Tracheal epithelial cell (primary cell): ENCODE results near the gene SPATA2L. TPM values are rescaled to one million over a fixed set of nuclear protein-coding genes. Genes with fewer than 3 reads are reported as not detected.

Source experiments
- total RNA-seq: library from RNA; depleted of rRNA; stranded (reverse); fragments of >200 nt; gene quantifications from 2 replicates; pipeline ENCODE4 v1.2.1, GENCODE V29; 2014

The SPATA2L gene
- total RNA-seq, result 9.4 and 22.4 TPM in 2 replicates

GRCh38 chr16:89701425-89702406 lies at the start of gene SPATA2L:
TSS of gene SPATA2L (minus strand) at chr16:89701705. CDS start at chr16:89701232, 473 bp downstream.

GRCh38 chr16:89720813-89721545 lies 19.5 kb upstream of the SPATA2L start, which contains the start of the genes VPS9D1 and ZNF276:
TSS of gene VPS9D1 (minus strand) at chr16:89720898. CDS start at chr16:89720861, 37 bp downstream.
TSS of gene ZNF276 (plus strand) at chr16:89721537. CDS start at chr16:89721641, 104 bp downstream.

GRCh38 chr16:89686520-89687091 lies 14.9 kb downstream of the SPATA2L start, which contains the start of gene CDK10:
TSS of gene CDK10 (plus strand) at chr16:89686689. CDS start at chr16:89686711, 22 bp downstream.

DNA sequence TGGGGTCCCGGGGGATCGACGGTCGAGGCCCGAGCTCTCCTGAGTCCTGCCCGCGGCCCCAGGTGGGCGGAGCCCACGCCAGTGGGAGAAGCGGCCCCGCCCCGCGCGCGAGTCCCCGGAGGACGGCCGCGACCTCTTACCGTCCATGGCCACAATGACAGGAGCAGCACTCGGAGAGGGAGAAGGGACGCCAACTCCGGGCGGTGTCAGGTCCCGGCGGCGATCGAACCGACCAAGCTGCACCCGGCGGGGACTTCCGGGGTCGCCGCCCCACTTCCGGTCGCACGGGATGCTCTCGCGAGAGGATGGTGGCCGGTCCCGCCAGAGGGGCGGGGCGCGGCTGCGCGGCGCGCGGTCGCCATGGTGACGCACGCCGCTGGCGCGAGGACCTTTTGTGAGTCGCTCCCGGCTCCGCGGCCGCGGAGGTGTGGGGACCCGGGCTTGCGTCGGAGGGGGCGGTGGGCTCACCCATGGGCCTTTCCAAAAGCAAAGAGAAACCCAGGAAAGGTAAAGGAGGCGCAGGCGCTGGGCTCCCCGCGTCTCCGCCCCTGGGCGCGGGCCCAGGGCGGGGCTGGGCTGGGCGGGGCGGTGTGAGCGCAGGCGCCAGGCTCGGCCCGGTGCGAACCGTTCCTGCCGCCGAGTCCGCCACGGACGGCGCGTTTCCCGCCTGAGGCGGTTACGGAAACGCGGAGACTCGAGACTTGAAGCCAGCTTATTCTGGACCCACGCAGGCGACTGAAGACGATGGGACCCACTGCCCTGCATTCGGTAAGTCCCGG lies 43.9 kb downstream of the SPATA2L start, which contains the start of the genes CHMP1A and SPATA33:
CHMP1A (minus strand) TSS at position 267 of the 779 bp plus-strand sequence; CDS start at position 147, 120 bp downstream.
SPATA33 (plus strand) TSS at position 395 of the 779 bp plus-strand sequence; CDS start at position 471, 76 bp downstream.

Other genes with a start within 250 kb of the SPATA2L start
- 38.8 and 46.3 TPM in 2 replicates for gene ANKRD11, start 211.1 kb downstream of the SPATA2L start, total RNA-seq
- 78.1 and 87.0 TPM in 2 replicates for gene SPG7, start 193.3 kb downstream of the SPATA2L start, total RNA-seq
- gene RPL13, start 141.0 kb downstream of the SPATA2L start, total RNA-seq, result 5,597 and 6,631 TPM in 2 replicates
- gene CPNE7, start 125.9 kb downstream of the SPATA2L start, total RNA-seq, result 1.7 and 16.9 TPM in 2 replicates
- 0.24 TPM in 1 of 2 replicates, not detected in the other for gene DPEP1, start 88.1 kb downstream of the SPATA2L start, total RNA-seq
- gene CHMP1A, start 44.0 kb downstream of the SPATA2L start, total RNA-seq, result 73.1 and 148 TPM in 2 replicates
- gene SPATA33, start 43.9 kb downstream of the SPATA2L start, total RNA-seq, result 0.43 and 1.7 TPM in 2 replicates
- gene CDK10, start 15.0 kb downstream of the SPATA2L start, total RNA-seq, result 31.1 and 51.3 TPM in 2 replicates
- gene VPS9D1, start 19.2 kb upstream of the SPATA2L start, total RNA-seq, result 3.2 and 3.6 TPM in 2 replicates
- 19.0 and 21.2 TPM in 2 replicates for gene ZNF276, start 19.8 kb upstream of the SPATA2L start, total RNA-seq
- 0.85 and 6.3 TPM in 2 replicates for gene FANCA, start 114.9 kb upstream of the SPATA2L start, total RNA-seq
- gene SPIRE2, start 126.8 kb upstream of the SPATA2L start, total RNA-seq, result 1.1 and 2.4 TPM in 2 replicates
- 68.2 and 149 TPM in 2 replicates for gene TCF25, start 171.9 kb upstream of the SPATA2L start, total RNA-seq
- 1.2 and 1.9 TPM in 2 replicates for gene MC1R, start 217.2 kb upstream of the SPATA2L start, total RNA-seq
- gene TUBB3, start 221.6 kb upstream of the SPATA2L start, total RNA-seq, result 7.0 and 361 TPM in 2 replicates
- 53.9 and 67.0 TPM in 2 replicates for gene DEF8, start 247.1 kb upstream of the SPATA2L start, total RNA-seq